Vagina (tissue), 2 donors: Measurements from ENCODE around the gene SAMD14. TPM values are rescaled to one million over a fixed set of nuclear protein-coding genes. Genes with fewer than 3 reads are reported as not detected.
A peak's percentile ranks its signal among the peaks of the same experiment; 100 is the strongest.

Experiments used
- DNase-seq, 2 donors: peaks; one replicate each; pipeline ENCODE4 v3.0.0-alpha.2; 2017; ENCODE audit errors: extremely low spot score in 2 of 2
- H3K27ac ChIP-seq: fragments of 200-600 bp; sonication (generic); one replicate; pipeline ENCODE4 v1.5.1; 2019
- H3K27me3 ChIP-seq: fragments of 200-600 bp; sonication (generic); one replicate; pipeline ENCODE4 v1.5.1; 2019
- H3K36me3 ChIP-seq, 2 donors: fragments of 200-600 bp; sonication (generic); one replicate each; pipeline ENCODE4 v1.5.1; 2017 to 2019
- H3K4me1 ChIP-seq: fragments of 200-600 bp; sonication (generic); one replicate; pipeline ENCODE4 v1.5.1; 2019
- H3K4me3 ChIP-seq, 2 donors: fragments of 200-600 bp; sonication (generic); 1 replicate in 1 of 2; 2 replicates in 1 of 2; pipeline ENCODE4 v1.5.1; 2016 to 2019
- H3K9me3 ChIP-seq: fragments of 200-600 bp; sonication (generic); one replicate; pipeline ENCODE4 v1.5.1; 2019
- POLR2A ChIP-seq, 2 donors: fragments of 450-650 bp; IDR thresholded peaks; one replicate each; pipeline ENCODE4 v1.6.1; 2017; ENCODE audit warnings: antibody characterized with exemption in 2 of 2, mild to moderate bottlenecking in 2 of 2, moderate library complexity in 2 of 2
- POLR2AphosphoS5 ChIP-seq, 2 donors: sonication (generic); formaldehyde crosslinking; IDR thresholded peaks; one replicate each; pipeline ENCODE4 v1.9.0; 2017; ENCODE audit warnings: antibody characterized with exemption in 2 of 2, mild to moderate bottlenecking in 2 of 2, low read depth in 1 of 2; ENCODE audit not compliant: insufficient read depth in 1 of 2
- intact Hi-C: fragments of 100-400 bp; cut with DNase I; formaldehyde crosslinking; loops from one replicate; pipeline ENCODE4 v1.15.1; 2023
- total RNA-seq: library from RNA; depleted of rRNA; stranded (reverse); fragments of >200 nt; gene quantifications from one replicate; pipeline ENCODE4 v1.2.3, GENCODE V29; 2016
- TF ChIP-seq, protein P1 (sequence below), 3 experiments: fragments of 450-650 bp in 2 of 3; fragments of 200-600 bp in 1 of 3; sonication (generic) in 1 of 3; IDR thresholded peaks; one replicate each; pipeline ENCODE4 v1.5.1; 2017 to 2019; ENCODE audit warnings: antibody characterized with exemption in 3 of 3, mild to moderate bottlenecking in 2 of 3, moderate library complexity in 2 of 3

Gene SAMD14
- total RNA-seq, 1 donor from 2014 or later = 4.4 TPM

DNA sequence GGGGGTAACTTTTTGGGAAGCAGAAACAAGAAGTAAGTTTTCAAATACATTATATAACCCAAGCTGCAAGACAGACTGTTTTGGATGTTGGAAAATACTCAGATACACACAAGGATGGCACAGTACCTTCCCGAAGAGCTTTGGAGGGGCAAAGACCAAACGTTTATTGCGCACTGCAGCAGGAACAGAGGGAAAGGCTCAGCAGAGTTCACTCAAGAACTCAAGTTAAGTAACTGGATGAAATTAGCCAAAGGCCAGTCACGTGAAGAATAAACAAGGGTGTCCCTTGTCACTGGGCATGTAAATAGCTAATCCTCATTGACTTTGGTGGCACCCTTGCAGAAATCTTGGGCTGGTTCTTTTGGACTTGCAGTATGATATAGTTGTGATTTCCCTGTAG is 32.0 kb downstream of the SAMD14 start:
- Histone ChIP-seq H3K4me3 (no peak overlapping the region), H3K27ac (no peak overlapping the region), H3K4me1 (peaks cover 63% of the 10 kb centered on the region), H3K36me3 (no peaks in the 10 kb centered on the region), H3K9me3 (no peaks in the 10 kb centered on the region), H3K27me3 (no peaks in the 10 kb centered on the region)
- DNase-seq = no peak
- intact Hi-C loops = no loop called here
- TF ChIP-seq POLR2AphosphoS5 (IDR thresholded peaks at IDR 0.05; ENCODE audit: insufficient read depth in 1 of 2, low read depth in 1 of 2) (no peak), POLR2A (IDR thresholded peaks at IDR 0.05) (no peak)
- TF ChIP-seq, protein P1, sequence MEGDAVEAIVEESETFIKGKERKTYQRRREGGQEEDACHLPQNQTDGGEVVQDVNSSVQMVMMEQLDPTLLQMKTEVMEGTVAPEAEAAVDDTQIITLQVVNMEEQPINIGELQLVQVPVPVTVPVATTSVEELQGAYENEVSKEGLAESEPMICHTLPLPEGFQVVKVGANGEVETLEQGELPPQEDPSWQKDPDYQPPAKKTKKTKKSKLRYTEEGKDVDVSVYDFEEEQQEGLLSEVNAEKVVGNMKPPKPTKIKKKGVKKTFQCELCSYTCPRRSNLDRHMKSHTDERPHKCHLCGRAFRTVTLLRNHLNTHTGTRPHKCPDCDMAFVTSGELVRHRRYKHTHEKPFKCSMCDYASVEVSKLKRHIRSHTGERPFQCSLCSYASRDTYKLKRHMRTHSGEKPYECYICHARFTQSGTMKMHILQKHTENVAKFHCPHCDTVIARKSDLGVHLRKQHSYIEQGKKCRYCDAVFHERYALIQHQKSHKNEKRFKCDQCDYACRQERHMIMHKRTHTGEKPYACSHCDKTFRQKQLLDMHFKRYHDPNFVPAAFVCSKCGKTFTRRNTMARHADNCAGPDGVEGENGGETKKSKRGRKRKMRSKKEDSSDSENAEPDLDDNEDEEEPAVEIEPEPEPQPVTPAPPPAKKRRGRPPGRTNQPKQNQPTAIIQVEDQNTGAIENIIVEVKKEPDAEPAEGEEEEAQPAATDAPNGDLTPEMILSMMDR (IDR thresholded peaks at IDR 0.05) = no peak

DNA sequence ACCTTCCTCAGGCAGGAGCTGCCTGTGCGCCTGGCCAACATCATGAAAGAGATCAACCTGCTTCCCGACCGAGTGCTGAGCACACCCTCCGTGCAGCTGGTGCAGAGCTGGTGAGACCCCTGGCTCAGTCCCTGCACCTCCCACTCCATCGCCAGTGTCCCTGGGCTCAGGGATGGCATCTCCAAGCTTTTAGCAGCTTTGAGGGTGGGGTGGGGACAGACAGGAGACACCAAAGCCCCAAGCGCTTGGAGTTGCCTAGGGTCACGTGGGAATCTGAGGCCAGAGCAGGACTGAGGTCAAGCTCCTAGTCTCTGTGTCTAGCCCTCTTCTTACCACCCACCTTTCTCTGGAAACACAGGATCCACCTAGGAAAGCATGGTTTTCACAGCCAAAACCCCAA is 32.5 kb downstream of the SAMD14 start:
- no peaks in the 10 kb centered on the region for H3K27me3 ChIP-seq
- peaks cover 58% of the 10 kb centered on the region for H3K4me1 ChIP-seq
- H3K9me3 ChIP-seq = no peaks in the 10 kb centered on the region
- H3K4me3 ChIP-seq = no peak overlapping the region
- DNase-seq = no peak
- H3K27ac ChIP-seq = no peak overlapping the region
- TF ChIP-seq, protein P1 (IDR thresholded peaks at IDR 0.05) = no peak
- TF ChIP-seq POLR2AphosphoS5 (IDR thresholded peaks at IDR 0.05; ENCODE audit: insufficient read depth in 1 of 2, low read depth in 1 of 2) (no peak), POLR2A (IDR thresholded peaks at IDR 0.05) (no peak)
- intact Hi-C loops = no loop called here
- H3K36me3 ChIP-seq = no peaks in the 10 kb centered on the region

GRCh38 chr17:50096758-50097157 is 33.2 kb downstream of the SAMD14 start:
- H3K4me3 ChIP-seq = peak overlapping the region; percentile 87 to 97

GRCh38 chr17:50096092-50096491 is 33.9 kb downstream of the SAMD14 start:
- no peaks in the 10 kb centered on the region for H3K27me3 ChIP-seq
- intact Hi-C loops = no loop called here
- TF ChIP-seq POLR2A (IDR thresholded peaks at IDR 0.05) (no peak), POLR2AphosphoS5 (IDR thresholded peaks at IDR 0.05; ENCODE audit: insufficient read depth in 1 of 2, low read depth in 1 of 2) (no peak)
- TF ChIP-seq, protein P1 (IDR thresholded peaks at IDR 0.05) = no peak
- no peak for DNase-seq
- H3K27ac ChIP-seq = peak overlapping the region; percentile 84
- H3K4me1 ChIP-seq = peaks cover 45% of the 10 kb centered on the region
- H3K9me3 ChIP-seq = no peaks in the 10 kb centered on the region
- H3K36me3 ChIP-seq = no peaks in the 10 kb centered on the region
- peak overlapping the region; percentile 87 to 97 for H3K4me3 ChIP-seq

More at GRCh38 chr17:50096758-50097157, 33.2 kb downstream of the SAMD14 start:
- DNase-seq = no peak
- peak overlapping the region; percentile 84 for H3K27ac ChIP-seq
- TF ChIP-seq, protein P1 (IDR thresholded peaks at IDR 0.05) = no peak
- TF ChIP-seq POLR2A (IDR thresholded peaks at IDR 0.05) (no peak), POLR2AphosphoS5 (IDR thresholded peaks at IDR 0.05; ENCODE audit: insufficient read depth in 1 of 2, low read depth in 1 of 2) (no peak)
- no peaks in the 10 kb centered on the region for H3K9me3 ChIP-seq
- no peaks in the 10 kb centered on the region for H3K27me3 ChIP-seq
- H3K4me1 ChIP-seq = peaks cover 51% of the 10 kb centered on the region
- H3K36me3 ChIP-seq = no peaks in the 10 kb centered on the region
- intact Hi-C loops = no loop called here

- Histone ChIP-seq H3K27me3 (no peaks in the 10 kb centered on the region), H3K36me3 (no peaks in the 10 kb centered on the region), H3K27ac (peak overlapping the region; percentile 84), H3K9me3 (no peaks in the 10 kb centered on the region), H3K4me1 (peaks cover 40% of the 10 kb centered on the region), H3K4me3 (peak overlapping the region; percentile 87 to 97)
- TF ChIP-seq POLR2A (IDR thresholded peaks at IDR 0.05) (no peak), POLR2AphosphoS5 (IDR thresholded peaks at IDR 0.05; ENCODE audit: insufficient read depth in 1 of 2, low read depth in 1 of 2) (no peak)
- TF ChIP-seq, protein P1 (IDR thresholded peaks at IDR 0.05) = no peak
- DNase-seq = no peak
- intact Hi-C loops = no loop called here
Observed at GRCh38 chr17:50095626-50096037, 34.3 kb downstream of the SAMD14 start.
